HepG2 (cell line): ENCODE data around the gene CSNK1E. TPM values are rescaled to one million over a fixed set of nuclear protein-coding genes. Genes with fewer than 3 reads are reported as not detected.

Experiments used
- HMGXB4 ChIP-seq, 2 experiments: sonication (generic) in 1 of 2; formaldehyde crosslinking in 1 of 2; IDR thresholded peaks; 2 replicates each; pipeline versions ENCODE4 v1.4.0 to v1.6.1; 2018 to 2020; ENCODE audit warnings: missing genetic modification reagents in 2 of 2, borderline replicate concordance in 1 of 2, low read depth in 1 of 2, mild to moderate bottlenecking in 1 of 2, missing biosample characterization in 1 of 2
- IKZF1 ChIP-seq: fragments of 450-650 bp; IDR thresholded peaks from 2 replicates; pipeline ENCODE4 v1.7.1; 2016
- MAFK ChIP-seq, 2 experiments: IDR thresholded peaks in 1 of 2; conservative IDR thresholded peaks in 1 of 2; 2 replicates each; pipeline ENCODE4 v1.6.1; 2011; ENCODE audit warnings: improper control_type of control experiment in 2 of 2, low read length in 2 of 2
- MLXIP ChIP-seq: sonication (generic); formaldehyde crosslinking; IDR thresholded peaks from 2 replicates; pipeline ENCODE4 v1.9.0; 2021; ENCODE audit warnings: missing genetic modification reagents, borderline replicate concordance
- PRDM15 ChIP-seq: sonication (generic); formaldehyde crosslinking; IDR thresholded peaks from 2 replicates; pipeline ENCODE4 v1.4.0; 2020; ENCODE audit warnings: missing genetic modification reagents
- SRSF1 ChIP-seq: fragments of 200-400 bp; formaldehyde crosslinking; optimal IDR thresholded peaks from 2 replicates; pipeline ENCODE3; 2017; ENCODE audit warnings: mild to moderate bottlenecking, low read depth, low read length, moderate library complexity
- TEAD3 ChIP-seq: optimal IDR thresholded peaks from 2 replicates; pipeline ENCODE3; 2016; ENCODE audit warnings: borderline replicate concordance
- THAP11 ChIP-seq: IDR thresholded peaks from 2 replicates; pipeline ENCODE4 v1.6.1; 2016; ENCODE audit warnings: missing biosample characterization, missing genetic modification reagents
- ZEB1 ChIP-seq: IDR thresholded peaks from 2 replicates; pipeline ENCODE4 v1.6.1; 2012; ENCODE audit warnings: mild to moderate bottlenecking, low read depth, inconsistent platforms; ENCODE audit not compliant: insufficient replicate concordance
- ZNF280B ChIP-seq: sonication (generic); formaldehyde crosslinking; IDR thresholded peaks from 2 replicates; pipeline ENCODE4 v1.5.0; 2020; ENCODE audit warnings: missing genetic modification reagents, mild to moderate bottlenecking, borderline replicate concordance
- ZNF432 ChIP-seq: sonication (generic); formaldehyde crosslinking; IDR thresholded peaks from 2 replicates; pipeline ENCODE4 v1.5.0; 2020; ENCODE audit warnings: missing genetic modification reagents, mild to moderate bottlenecking, borderline replicate concordance
- ZNF501 ChIP-seq: sonication (generic); formaldehyde crosslinking; IDR thresholded peaks from 2 replicates; pipeline ENCODE4 v1.5.1; 2020; ENCODE audit warnings: mild to moderate bottlenecking, moderate library complexity, missing genetic modification reagents
- ZNF513 ChIP-seq: sonication (generic); formaldehyde crosslinking; conservative IDR thresholded peaks from 2 replicates; pipeline ENCODE4 v1.5.0; 2020; ENCODE audit warnings: missing genetic modification reagents
- ZNF572 ChIP-seq: sonication (generic); formaldehyde crosslinking; IDR thresholded peaks from 2 replicates; pipeline ENCODE4 v1.5.1; 2020; ENCODE audit warnings: mild to moderate bottlenecking, missing genetic modification reagents
- ZNF619 ChIP-seq: sonication (generic); formaldehyde crosslinking; IDR thresholded peaks from 2 replicates; pipeline ENCODE4 v1.4.0; 2020; ENCODE audit warnings: mild to moderate bottlenecking, missing genetic modification reagents
- polyA plus RNA-seq, 8 experiments: library from polyadenylated mRNA; depleted of rRNA in 3 of 8; stranded (reverse) in 7 of 8; unstranded in 1 of 8; fragments of >200 nt; fragmentation: Illumina TruSeq in 4 of 8; extraction: Trizol in 4 of 8; gene quantifications; 2 replicates each; pipeline versions ENCODE4 v1.2.1 to v1.2.3, GENCODE V29; 2011 to 2016; ENCODE audit warnings: low read depth in 4 of 8, missing spikeins in 1 of 8, mixed read lengths in 1 of 8; ENCODE audit not compliant: insufficient read depth in 1 of 8
- total RNA-seq, 5 experiments: library from RNA; depleted of rRNA; stranded (reverse); fragments of >200 nt; fragmentation: Illumina TruSeq; extraction: Trizol; gene quantifications; 2 replicates each; pipeline ENCODE4 v1.2.3, GENCODE V29; 2016; ENCODE audit warnings: low read depth in 1 of 5

The CSNK1E gene
- total and polyA plus RNA-seq, 2 of the 13 experiments (the other 11 are each of a cell fraction or from before 2014, with no cell fraction given): 34.7 to 129 TPM

GRCh38 chr22:38257650-38258250 is 59.5 kb downstream of the CSNK1E start (continued):
- TF ChIP-seq MLXIP: no peak
- no peak for TF ChIP-seq HMGXB4 (CRISPR knock-in tag; IDR thresholded peaks at IDR 0.05; ENCODE audit: borderline replicate concordance in 1 of 2, low read depth in 1 of 2)
- no peak for TF ChIP-seq ZNF572 (CRISPR knock-in tag)
- no peak for TF ChIP-seq ZNF619 (CRISPR knock-in tag)
- peak; percentile 49 for TF ChIP-seq TEAD3 (CRISPR knock-in tag)
- no peak for TF ChIP-seq ZNF501 (CRISPR knock-in tag)
- TF ChIP-seq ZEB1: peak; percentile 67
- no peak for TF ChIP-seq MAFK (conservative IDR thresholded peaks at IDR 0.05 in 1 of 2, IDR thresholded peaks at IDR 0.05 in 1 of 2; ENCODE audit: low read length in 2 of 2)
- no peak for TF ChIP-seq PRDM15 (CRISPR knock-in tag)
- no peak for TF ChIP-seq SRSF1
- TF ChIP-seq IKZF1: no peak
- no peak for TF ChIP-seq ZNF432 (CRISPR knock-in tag)
- no peak for TF ChIP-seq ZNF280B
- TF ChIP-seq THAP11 (CRISPR knock-in tag): no peak
- TF ChIP-seq ZNF513 (CRISPR knock-in tag): no peak
